Gastrocnemius medialis (tissue), 4 donors: ENCODE data around the gene CPXM1.

Source experiments
- CTCF ChIP-seq, 5 experiments: fragments of 450-650 bp in 3 of 5; fragments of 200-600 bp in 2 of 5; sonication (generic) in 2 of 5; IDR thresholded peaks in 4 of 5; conservative IDR thresholded peaks in 1 of 5; 1 replicate in 4 of 5; 2 replicates in 1 of 5; pipeline ENCODE4 v1.5.1; 2016 to 2019; ENCODE audit warnings: antibody characterized with exemption in 5 of 5, mild to moderate bottlenecking in 3 of 5, moderate library complexity in 3 of 5
- POLR2A ChIP-seq, 2 donors: fragments of 450-650 bp; IDR thresholded peaks; one replicate each; pipeline ENCODE4 v1.6.1; 2017; ENCODE audit warnings: antibody characterized with exemption in 2 of 2, mild to moderate bottlenecking in 2 of 2, moderate library complexity in 2 of 2

GRCh38 chr20:2759603-2760296, 40.7 kb downstream of the CPXM1 start:
- TF ChIP-seq CTCF (IDR thresholded peaks at IDR 0.05 in 4 of 5, conservative IDR thresholded peaks at IDR 0.05 in 1 of 5) (no peak), POLR2A (IDR thresholded peaks at IDR 0.05) (no peak)
